Measurements from ENCODE around the gene KIF3B.
"Not testable (repeated sequence)": the region's sequence is repeated elsewhere in the genome, so short reads cannot be mapped to it uniquely, and the experiment has no call there.

Gene KIF3B

DNA sequence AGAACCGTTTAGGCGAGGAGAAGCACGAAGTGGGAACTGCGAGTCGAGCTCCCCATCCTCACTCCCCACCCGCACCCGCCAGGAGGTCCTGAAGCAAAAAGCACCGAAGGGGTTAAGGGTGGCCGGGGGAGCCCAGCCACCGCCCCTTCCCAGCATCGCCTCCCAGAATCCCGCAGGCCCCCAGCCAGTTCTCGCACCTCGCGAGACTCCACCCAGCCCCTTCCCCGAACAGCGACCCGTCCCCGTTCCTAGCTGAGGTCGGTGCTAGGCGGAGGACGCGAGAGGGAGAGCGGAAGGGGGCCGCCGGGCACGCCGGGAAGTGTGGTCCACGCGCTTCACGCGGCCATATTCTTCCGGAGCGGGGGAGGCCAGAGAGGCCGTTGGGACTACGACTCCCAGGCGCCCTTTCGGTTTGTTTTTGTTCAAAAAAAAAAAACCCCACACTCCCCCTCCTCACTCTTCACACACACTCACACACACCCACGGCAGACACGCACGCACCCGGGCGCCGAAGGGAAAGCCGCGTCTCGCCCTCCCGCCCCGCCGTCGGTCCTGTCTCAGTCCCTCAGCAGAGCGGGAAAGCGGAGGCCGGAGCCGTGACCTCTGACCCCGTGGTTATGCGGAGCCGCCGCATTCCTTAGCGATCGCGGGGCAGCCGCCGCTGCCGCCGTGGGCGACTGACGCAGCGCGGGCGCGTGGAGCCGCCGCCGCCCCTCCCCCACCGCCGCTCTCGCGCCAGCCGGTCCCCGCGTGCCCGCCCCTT, 80.6 kb downstream of the KIF3B start, which contains the start of gene ASXL1:
Gene ASXL1, plus strand, starts transcription at position 463 of the 763 bp plus-strand sequence. CDS start 445 bp downstream, outside the sequence.
- peak; percentile 93 for DNase-seq

DNA sequence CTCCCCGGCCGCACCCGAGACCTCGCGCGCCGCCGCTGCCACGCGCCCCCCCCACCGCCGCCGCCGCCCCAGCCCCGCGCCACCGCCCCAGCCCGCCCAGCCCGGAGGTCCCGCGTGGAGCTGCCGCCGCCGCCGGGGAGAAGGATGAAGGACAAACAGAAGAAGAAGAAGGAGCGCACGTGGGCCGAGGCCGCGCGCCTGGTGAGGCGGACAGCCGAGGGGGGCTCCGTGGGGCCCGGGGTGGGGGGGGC, 81.1 kb downstream of the KIF3B start:
- no peak for DNase-seq

DNA sequence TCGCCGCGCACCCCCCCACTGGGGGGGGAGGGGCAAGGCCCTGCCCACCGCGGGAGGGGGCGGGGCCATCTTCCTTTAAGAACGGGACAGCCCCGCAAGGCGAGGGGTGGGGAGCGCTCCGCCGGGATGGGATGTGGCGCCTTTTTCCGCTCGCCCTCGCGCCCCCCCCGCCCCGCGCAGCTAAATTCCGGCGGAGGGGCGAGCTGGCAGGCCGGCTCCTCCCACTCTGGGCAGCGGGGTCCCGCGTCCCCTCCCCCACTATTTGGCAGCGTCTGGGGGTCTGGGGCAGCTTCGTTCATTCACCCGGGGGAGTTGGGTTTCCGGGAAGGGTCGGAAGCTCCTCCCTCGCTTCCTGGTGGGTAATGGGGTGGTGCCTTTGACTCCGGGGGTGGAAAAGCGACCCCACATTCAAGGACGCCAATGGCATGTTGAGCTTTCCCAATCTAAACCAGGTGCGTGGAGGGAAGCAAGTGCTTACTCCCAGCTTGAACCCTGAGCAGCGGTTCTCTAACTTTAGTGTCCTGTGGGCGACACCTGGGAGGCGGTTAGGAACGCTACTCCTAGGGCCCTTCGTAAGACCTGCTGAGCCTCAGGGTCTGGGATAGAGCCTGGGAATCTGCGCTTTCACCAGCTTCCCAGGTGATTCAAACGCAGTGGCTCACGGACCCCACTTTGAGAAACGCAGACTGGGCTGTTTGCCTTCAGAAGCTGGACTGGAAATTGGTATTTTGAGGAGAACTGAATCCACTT, 81.6 kb downstream of the KIF3B start:
- no peak for DNase-seq

DNA sequence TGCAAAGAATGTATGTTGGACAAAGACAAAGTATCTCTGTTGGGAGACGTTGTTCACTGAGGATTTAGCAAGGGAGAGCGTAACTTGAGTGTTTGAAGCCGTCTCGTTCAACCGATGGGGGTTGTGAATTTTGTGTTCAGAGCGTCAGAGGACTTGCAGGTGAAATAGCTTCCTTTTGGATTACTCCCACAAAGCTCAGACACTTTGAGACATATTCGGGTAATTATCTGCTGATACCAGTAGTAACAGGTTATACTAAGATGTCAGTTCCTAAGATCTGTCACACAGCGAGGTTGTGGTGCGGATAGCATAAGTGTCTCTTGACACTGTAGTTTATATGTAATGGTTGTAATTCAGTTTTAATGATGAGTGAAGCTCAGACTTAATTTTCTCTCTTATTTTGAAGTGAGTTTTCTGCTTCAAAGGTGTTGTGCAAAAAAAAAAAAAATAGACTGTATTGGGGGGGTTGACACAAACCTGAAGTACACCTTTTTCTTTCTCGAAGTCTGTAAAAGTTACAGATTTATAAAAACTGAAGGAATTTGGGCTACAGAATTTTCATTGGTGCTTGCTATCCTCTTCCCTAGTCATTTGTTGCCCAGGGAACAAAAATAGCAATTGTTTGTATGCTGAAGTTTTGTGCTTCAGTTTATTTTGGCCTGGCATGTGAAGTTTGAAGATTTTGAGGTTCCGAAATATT, 82.3 kb downstream of the KIF3B start:
- DNase-seq = no peak

DNA sequence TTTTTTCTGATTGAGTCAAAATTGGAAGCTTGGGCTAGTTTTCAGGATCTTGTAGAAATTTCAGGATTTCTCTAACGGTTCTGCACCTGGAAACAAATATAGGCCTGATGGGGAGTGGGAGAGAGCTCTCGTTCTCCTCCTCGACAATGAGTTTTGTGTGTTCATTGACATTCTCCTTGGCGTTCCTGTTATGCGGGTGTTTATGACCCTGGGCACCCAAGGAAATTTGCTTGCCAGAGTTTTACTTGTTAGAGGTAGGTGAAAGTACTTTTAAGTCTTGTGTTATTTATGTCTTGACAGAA, 82.8 kb downstream of the KIF3B start:
- no peak for DNase-seq

DNA sequence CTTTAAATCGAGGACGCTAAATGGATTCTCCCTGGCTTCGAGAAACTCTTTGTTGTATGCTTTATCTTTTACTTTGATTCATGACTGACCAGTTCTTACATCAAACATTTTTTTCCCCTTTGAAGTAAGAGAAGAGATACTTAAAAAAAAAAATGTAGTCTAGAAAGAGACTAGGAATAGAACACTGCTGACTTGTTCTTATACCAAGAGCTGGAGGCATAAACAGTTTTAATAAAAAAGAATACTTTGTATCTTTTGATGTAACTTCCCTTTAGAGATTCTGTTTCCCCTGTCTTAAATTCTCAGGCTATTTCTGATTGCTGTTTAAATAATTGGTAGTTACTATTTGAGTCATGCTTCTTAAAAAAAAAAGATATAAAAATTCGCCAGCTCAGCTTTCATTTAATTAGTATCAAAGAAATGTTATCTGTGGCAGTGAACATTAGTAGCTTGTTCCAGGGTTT, 85.5 kb downstream of the KIF3B start:
- DNase-seq = no peak

DNA sequence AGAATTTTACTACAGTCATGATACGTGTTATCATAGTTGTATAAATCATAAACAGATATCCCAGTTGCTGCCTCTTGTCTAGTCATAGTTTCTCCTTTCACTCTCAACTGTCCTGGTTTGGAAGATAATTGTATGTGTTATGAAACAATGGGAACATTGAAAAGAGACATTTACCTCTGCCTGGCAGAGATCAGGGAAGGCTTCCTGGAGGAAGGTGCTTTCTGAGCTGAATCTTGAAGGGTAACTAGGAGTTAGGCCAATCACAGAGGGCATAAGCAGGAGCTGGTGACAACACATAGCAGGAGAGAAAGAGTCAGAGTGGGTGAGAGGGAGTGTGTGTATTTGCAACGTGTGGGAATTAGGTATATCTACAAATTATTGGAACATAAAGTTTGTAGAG, 86.0 kb downstream of the KIF3B start:
- DNase-seq = no peak

DNA sequence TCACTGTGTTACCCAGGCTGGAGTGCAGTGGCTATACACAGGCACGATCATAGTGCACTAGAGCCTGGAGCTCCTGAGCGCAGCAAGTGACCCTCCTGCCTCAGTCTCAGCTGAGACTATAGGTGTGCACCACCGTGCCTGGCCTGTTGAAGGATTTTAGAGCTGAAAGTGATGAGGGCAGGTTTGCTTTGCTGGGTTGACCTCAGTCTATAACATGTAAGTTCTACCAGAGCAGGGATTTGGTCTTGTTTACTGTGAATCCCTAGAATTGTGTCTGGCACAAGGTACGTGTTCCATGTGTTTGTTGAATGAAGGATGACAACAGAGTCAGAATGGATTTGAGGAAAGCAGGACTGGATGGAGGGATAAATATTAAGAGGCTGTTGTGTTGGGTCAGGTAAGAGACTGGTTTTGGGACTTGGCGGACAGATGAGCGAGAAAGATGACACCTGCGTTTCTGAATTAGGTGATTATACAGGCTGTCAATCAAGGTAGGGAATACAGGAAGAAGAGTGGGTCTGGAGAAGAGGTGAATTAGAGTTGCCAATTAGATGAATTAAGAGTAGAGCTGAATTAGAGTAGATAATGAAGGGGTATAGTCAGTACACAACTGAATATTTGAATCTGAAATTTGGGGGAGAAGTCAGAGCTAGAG, 87.2 kb downstream of the KIF3B start:
- no peak for DNase-seq

DNA sequence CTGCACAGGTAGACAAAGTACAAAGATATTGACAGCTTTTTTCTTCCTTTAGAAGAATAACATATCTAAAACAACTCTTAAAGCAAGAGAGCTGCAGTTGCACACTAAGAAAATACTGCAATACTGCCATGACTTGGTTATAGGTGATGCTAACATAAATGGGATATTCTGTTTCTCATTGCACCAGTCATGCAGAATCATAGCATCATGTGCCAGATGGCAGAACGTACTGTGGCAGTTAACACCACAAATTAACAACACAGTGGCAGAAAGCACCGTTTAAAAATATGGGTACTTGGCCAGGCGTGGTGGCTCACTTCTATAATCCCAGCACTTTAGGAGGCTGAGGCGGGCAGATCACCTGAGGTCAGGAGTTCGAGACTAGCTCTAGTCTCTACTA, 88.1 kb downstream of the KIF3B start:
- no peak for DNase-seq

DNA sequence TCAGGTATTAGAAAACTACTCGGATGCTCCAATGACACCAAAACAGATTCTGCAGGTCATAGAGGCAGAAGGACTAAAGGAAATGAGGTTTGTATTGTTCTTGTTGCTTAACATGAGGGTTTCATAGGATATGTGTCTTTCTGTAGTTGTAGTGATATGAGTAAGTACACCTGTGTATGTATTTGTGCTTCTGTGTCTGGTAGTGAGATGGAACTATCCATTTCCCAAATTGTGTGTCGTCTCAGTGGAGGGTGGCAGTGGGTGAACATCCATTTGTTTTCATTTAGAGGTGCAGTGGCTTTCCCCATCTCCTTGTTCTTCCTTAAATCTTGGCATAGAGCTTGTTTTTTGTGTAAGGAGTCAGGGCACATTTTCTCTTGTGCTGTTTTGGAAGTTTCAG, 88.9 kb downstream of the KIF3B start:
- DNase-seq = no peak

DNA sequence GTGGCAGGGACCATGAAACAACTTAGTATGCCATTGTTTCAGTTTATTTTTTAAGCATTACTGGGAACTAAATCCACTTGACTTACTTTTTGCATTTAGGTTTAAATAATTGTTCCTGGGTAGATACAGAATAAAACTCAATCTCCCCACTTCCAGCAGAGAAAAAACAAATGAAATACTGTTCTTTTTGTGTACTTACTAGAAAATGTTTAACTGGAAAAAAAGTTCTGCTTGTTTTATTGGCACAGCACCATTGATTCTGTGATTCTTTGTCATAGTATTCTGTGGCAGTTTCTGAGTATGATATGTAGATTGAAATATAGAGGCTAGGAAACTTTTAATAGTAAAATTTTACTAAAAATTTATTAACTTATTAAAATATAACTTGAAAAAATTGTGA, 90.9 kb downstream of the KIF3B start:
- DNase-seq = no peak

DNA sequence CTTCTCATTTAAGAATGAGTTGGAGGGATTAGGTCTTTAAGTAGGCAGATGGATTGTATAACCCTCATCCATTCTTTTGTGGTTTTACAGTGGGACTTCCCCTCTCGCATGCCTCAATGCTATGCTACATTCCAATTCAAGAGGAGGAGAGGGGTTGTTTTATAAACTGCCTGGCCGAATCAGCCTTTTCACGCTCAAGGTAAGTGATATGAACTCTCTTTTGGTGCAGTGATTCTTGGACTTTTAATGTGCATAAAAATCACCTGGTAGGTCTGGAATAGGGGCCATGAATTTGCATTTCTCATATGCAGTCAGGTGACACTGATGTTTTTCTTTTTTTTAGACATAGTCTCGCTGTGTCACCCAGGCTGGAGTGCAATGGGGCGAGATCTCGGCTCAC, 91.5 kb downstream of the KIF3B start:
- DNase-seq = no peak

DNA sequence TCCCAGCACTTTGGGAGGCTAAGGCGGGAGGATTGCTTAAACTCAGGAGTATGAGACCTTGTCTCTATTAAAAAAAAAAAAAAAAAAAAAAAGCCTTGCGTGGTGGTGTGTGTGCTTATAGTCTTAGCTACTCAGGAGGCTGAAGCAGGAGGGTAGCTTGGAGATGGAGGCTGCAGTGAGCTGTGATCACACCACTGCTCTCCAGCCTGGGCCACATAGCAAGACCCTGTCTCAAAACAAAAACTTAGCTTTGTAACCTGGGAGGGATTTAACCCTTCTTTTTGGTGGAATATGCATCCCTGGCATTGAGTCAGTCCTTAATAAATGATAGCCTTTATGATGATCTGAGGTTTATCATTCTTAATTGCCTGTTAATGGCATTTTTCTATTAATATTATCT, 93.4 kb downstream of the KIF3B start:
- no peak for DNase-seq

DNA sequence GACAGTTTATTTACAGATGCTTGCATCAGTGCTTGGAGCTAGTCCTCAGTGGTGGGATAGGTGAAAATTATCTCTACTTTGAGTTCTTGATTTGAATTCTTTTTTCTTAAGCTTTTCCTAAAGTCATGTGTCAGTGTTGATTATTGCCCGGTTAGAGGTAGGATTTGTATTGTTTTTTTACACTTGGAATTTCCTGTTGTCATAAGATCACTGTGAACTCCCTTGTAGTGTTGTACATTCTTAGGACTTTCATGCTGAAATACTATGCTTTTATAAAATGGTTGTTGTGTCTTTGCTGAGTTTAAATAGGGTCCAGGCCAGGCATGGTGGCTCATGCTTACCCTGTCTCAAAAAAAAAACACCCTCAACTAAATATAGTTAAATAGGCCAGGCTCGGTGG, 101.0 kb downstream of the KIF3B start:
- DNase-seq = no peak

DNA sequence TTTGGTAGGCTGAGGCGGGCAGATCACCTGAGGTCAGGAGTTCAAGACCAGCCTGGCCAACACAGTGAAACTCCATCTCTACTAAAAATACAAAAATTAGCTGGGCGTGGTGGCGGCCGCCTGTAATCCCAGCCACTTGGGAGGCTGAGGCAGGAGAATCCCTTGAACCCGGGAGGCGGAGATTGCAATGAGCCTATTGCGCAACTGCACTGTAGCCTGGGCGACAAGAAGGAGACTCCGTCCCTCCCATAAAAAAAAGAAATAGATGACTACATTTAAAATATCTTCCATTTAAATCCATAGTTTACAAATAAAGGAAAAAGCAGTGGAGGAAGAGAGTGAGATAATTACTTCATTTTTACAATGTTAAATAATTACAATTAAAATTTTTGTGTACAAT, 102.6 kb downstream of the KIF3B start:
- not testable (repeated sequence) for DNase-seq

DNA sequence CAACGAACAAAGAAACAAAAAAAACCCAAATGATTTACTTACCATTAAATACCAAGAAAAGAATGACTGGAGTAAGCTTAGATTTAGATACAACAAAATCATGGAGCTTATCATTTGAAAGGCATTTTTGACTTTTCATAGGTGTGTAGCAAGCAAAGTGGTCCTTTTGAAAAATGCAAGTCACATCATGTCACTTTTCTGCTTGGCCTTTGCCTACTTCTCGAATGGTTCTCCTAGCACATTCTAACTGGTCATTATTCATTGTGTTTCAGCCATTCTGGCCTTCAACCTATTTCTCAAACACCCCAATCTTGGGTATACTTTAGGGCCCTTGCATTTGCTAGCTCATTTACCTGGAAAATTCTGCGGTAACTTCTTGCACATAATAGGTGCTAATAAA, 103.3 kb downstream of the KIF3B start:
- DNase-seq = no peak

DNA sequence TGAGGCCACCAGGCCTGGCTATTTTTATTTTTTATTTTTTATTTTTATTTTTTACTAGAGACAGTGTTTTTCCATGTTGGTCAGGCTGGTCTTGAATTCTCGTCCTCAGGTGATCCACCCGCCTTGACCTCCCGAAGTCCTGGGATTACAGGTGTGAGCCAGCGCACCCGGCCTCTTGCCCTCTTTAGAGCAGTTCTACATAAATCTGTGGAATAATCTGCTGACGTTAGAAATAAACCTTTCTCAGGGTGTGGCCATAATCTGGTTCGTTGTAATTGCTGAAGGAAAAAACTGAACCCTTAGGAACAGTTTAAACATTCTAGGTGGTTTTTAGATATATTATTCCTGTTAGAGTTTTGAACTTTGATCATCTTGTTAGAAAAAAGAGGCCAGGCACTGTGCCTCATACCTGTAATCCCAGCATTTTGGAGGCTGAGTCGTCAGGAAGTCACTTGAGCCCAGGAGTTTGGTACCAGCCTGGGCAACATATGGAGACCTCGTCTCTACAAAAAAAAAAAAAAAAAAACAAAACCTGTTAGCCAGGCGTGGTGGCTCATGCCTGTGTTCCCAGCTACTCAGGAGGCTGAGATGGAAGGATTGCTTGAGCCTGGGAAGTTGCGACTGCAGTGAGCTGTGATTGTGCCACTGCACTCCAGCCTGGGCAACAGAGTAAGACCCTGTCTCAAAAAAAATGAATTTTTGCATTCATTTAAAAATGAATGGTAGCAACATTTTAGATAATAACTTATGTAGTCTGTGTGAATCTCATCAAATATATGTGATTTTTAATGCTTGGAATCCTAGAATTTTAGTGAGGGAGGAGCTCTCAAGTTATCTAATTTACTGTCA, 104.9 kb downstream of the KIF3B start:
- no peak for DNase-seq

DNA sequence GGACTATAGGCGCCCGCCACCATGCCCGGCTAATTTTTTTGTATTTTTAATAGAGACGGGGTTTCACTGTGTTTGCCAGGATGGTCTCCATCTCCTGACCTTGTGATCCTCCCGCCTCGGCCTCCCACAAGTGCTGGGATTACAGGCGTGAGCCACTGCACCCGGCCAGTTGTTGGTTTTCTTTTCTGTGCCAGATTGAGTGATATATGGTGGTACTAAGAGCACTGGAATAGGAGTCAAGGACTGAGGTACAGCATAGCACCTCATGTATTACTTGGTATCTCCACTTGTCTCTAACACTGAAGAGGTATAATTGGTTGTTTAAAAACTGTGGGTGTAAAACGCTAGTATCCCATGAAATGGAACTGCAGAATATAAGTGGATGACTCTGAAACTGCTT, 106.0 kb downstream of the KIF3B start:
- not testable (repeated sequence) for DNase-seq

All from NCI-H2107 (cell line).